OCI-LY7 (cell line): ENCODE measurements around the gene DDRGK1.
A peak's percentile ranks its signal among the peaks of the same experiment; 100 is the strongest.

Source experiments
- EZH2phosphoT487 ChIP-seq: fragments of 200-600 bp; sonication (generic); IDR thresholded peaks from 2 replicates; pipeline ENCODE4 v1.6.1; 2018; ENCODE audit warnings: low read depth, borderline replicate concordance, mild to moderate bottlenecking, mixed run types, antibody characterized with exemption, low read length, moderate library complexity, mixed read lengths
- TF ChIP-seq, protein P1 (sequence below): fragments of 200-600 bp; sonication (generic); conservative IDR thresholded peaks from 2 replicates; pipeline ENCODE4 v1.5.1; 2014; ENCODE audit warnings: mild to moderate bottlenecking, antibody characterized with exemption, low read length, moderate library complexity, mixed read lengths

GRCh38 chr20:3250091-3250504, 45.6 kb upstream of the DDRGK1 start:
- TF ChIP-seq, protein P1, sequence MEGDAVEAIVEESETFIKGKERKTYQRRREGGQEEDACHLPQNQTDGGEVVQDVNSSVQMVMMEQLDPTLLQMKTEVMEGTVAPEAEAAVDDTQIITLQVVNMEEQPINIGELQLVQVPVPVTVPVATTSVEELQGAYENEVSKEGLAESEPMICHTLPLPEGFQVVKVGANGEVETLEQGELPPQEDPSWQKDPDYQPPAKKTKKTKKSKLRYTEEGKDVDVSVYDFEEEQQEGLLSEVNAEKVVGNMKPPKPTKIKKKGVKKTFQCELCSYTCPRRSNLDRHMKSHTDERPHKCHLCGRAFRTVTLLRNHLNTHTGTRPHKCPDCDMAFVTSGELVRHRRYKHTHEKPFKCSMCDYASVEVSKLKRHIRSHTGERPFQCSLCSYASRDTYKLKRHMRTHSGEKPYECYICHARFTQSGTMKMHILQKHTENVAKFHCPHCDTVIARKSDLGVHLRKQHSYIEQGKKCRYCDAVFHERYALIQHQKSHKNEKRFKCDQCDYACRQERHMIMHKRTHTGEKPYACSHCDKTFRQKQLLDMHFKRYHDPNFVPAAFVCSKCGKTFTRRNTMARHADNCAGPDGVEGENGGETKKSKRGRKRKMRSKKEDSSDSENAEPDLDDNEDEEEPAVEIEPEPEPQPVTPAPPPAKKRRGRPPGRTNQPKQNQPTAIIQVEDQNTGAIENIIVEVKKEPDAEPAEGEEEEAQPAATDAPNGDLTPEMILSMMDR, result 0 out of 2 replicates have a peak, but pooled peaks have one; percentile 25
- no peak for TF ChIP-seq EZH2phosphoT487
